Lung (tissue), 16 donors: ENCODE data around the gene OR2L5. TPM values are rescaled to one million over a fixed set of nuclear protein-coding genes. Genes with fewer than 3 reads are reported as not detected.

Experiments used
- ATAC-seq: fragments of 200-7000 bp; cut with Tn5 transposase; one replicate; pipeline ENCODE4 v1.9.1; 2020; ENCODE audit warnings: moderate number of reproducible peaks; ENCODE audit not compliant: insufficient read depth, low FRiP score
- DNase-seq, 3 donors: peaks; one replicate each; pipeline ENCODE4 v3.0.0-alpha.2; 2013 to 2017
- H3K27ac ChIP-seq, 2 donors: one replicate each; pipeline ENCODE4 v1.5.1; 2013; ENCODE audit warnings: mild to moderate bottlenecking in 2 of 2, moderate library complexity in 2 of 2, control low read depth in 1 of 2, inconsistent platforms in 1 of 2, low read depth in 1 of 2, low read length in 1 of 2
- H3K27me3 ChIP-seq, 3 donors: one replicate each; pipeline ENCODE4 v1.5.1; 2013; ENCODE audit warnings: low read length in 2 of 3; ENCODE audit not compliant: control insufficient read depth in 3 of 3, insufficient read depth in 3 of 3
- H3K36me3 ChIP-seq, 4 donors: one replicate each; pipeline ENCODE4 v1.5.1; 2013; ENCODE audit warnings: low read length in 4 of 4, mild to moderate bottlenecking in 1 of 4, moderate library complexity in 1 of 4; ENCODE audit not compliant: control insufficient read depth in 4 of 4, insufficient read depth in 4 of 4
- H3K4me1 ChIP-seq, 5 donors: one replicate each; pipeline ENCODE4 v1.5.1; 2013; ENCODE audit warnings: low read length in 5 of 5, mild to moderate bottlenecking in 2 of 5, moderate library complexity in 1 of 5; ENCODE audit not compliant: control insufficient read depth in 5 of 5, insufficient read depth in 5 of 5
- H3K4me3 ChIP-seq: one replicate; pipeline ENCODE4 v1.5.1; 2013; ENCODE audit warnings: mild to moderate bottlenecking, control low read depth, moderate library complexity
- H3K9ac ChIP-seq, 2 donors: one replicate each; pipeline ENCODE4 v1.5.1; 2013; ENCODE audit warnings: low read length in 2 of 2, control low read depth in 1 of 2; ENCODE audit not compliant: insufficient read depth in 1 of 2
- H3K9me3 ChIP-seq, 4 donors: one replicate each; pipeline ENCODE4 v1.5.1; 2013; ENCODE audit warnings: low read length in 3 of 4, mild to moderate bottlenecking in 1 of 4, moderate library complexity in 1 of 4; ENCODE audit not compliant: control insufficient read depth in 4 of 4, insufficient read depth in 3 of 4
- WGBS, 2 donors: extraction: QIAGEN DNeasy Blood & Tissue Kit; methylation state at CpG; one replicate each; pipeline ENCODE4 v1.1.7; 2013; 5-methylcytosine and 5-hydroxymethylcytosine counted together
- long read RNA-seq, 5 donors: transcript quantifications; one replicate each; lab custom pipeline, GENCODE V29; 2026
- polyA plus RNA-seq, 2 donors: library from polyadenylated mRNA; stranded (reverse); fragments of 200-250 nt; gene quantifications; one replicate each; pipeline ENCODE4 v1.2.1, GENCODE V29; 2013
- total RNA-seq, 2 donors: library from RNA; depleted of rRNA in 1 of 2; stranded (reverse); fragments of >200 nt in 1 of 2; gene quantifications; one replicate each; pipeline ENCODE4 v1.2.1, GENCODE V29; 2014 to 2021
- TF ChIP-seq, protein P1 (sequence below): IDR thresholded peaks from 2 replicates; pipeline ENCODE4 v1.5.1; 2012; ENCODE audit warnings: mild to moderate bottlenecking; ENCODE audit errors: control extremely low read depth, extremely low read depth
- donor health status: control.
- donor health status: control.
- donor health status: Bipolar disorder and iron deficiency.
- donor health status: healthy.
- donor health status: DM: yes; HTN: yes; CAD: no.

The OR2L5 gene, protein sequence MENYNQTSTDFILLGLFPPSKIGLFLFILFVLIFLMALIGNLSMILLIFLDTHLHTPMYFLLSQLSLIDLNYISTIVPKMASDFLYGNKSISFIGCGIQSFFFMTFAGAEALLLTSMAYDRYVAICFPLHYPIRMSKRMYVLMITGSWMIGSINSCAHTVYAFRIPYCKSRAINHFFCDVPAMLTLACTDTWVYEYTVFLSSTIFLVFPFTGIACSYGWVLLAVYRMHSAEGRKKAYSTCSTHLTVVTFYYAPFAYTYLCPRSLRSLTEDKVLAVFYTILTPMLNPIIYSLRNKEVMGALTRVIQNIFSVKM
- total RNA-seq (not detected), polyA plus RNA-seq (not detected)
- long read RNA-seq, donor 1: 0 reads
- long read RNA-seq, donor 2: 0 reads
- long read RNA-seq, donor 3: 0 reads
- long read RNA-seq, donor 4: 0 reads
- long read RNA-seq, donor 5: 0 reads

GRCh38 chr1:248013229-248013710 is at the start of gene OR2L5:
Gene OR2L5 (plus strand): TSS chr1:248013660. CDS start chr1:248021948, 8,288 bp downstream.
- no peak within 1 kb of the TSS for H3K4me3 ChIP-seq
- TF ChIP-seq, protein P1, sequence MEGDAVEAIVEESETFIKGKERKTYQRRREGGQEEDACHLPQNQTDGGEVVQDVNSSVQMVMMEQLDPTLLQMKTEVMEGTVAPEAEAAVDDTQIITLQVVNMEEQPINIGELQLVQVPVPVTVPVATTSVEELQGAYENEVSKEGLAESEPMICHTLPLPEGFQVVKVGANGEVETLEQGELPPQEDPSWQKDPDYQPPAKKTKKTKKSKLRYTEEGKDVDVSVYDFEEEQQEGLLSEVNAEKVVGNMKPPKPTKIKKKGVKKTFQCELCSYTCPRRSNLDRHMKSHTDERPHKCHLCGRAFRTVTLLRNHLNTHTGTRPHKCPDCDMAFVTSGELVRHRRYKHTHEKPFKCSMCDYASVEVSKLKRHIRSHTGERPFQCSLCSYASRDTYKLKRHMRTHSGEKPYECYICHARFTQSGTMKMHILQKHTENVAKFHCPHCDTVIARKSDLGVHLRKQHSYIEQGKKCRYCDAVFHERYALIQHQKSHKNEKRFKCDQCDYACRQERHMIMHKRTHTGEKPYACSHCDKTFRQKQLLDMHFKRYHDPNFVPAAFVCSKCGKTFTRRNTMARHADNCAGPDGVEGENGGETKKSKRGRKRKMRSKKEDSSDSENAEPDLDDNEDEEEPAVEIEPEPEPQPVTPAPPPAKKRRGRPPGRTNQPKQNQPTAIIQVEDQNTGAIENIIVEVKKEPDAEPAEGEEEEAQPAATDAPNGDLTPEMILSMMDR: no peak
- H3K9me3 ChIP-seq: peaks cover 2 to 10% (median 4%) of the 10 kb centered on the region in 4 donors
- no peak for DNase-seq
- no peak within 1 kb of the TSS for H3K9ac ChIP-seq
- WGBS, 2 donors: 89 to 95% methylated on average over 2 of the region's 2 CpGs
- H3K36me3 ChIP-seq: no peaks in the 10 kb centered on the region
- no peaks in the 10 kb centered on the region for H3K27me3 ChIP-seq
- no peak within 1 kb of the TSS for H3K27ac ChIP-seq
- H3K4me1 ChIP-seq: no peaks in the 10 kb centered on the region
- no peak for ATAC-seq

GRCh38 chr1:247964933-247965332 is 48.5 kb upstream of the OR2L5 start, which contains the start of gene OR2AK2:
Gene OR2AK2 (plus strand): TSS chr1:247965233. CDS start chr1:247965377, 144 bp downstream.
- Histone ChIP-seq H3K27ac (no peak within 1 kb of the TSS), H3K27me3 (no peaks in the 10 kb centered on the region), H3K36me3 (no peaks in the 10 kb centered on the region), H3K9me3 (peaks cover 0 to 7% (median 0%) of the 10 kb centered on the region in 4 donors), H3K9ac (no peak within 1 kb of the TSS), H3K4me1 (no peaks in the 10 kb centered on the region), H3K4me3 (no peak within 1 kb of the TSS)
- 87 to 95% methylated on average over 2 of the region's 2 CpGs for WGBS, 2 donors
- no peak for ATAC-seq
- TF ChIP-seq, protein P1: no peak
- DNase-seq: no peak

DNA sequence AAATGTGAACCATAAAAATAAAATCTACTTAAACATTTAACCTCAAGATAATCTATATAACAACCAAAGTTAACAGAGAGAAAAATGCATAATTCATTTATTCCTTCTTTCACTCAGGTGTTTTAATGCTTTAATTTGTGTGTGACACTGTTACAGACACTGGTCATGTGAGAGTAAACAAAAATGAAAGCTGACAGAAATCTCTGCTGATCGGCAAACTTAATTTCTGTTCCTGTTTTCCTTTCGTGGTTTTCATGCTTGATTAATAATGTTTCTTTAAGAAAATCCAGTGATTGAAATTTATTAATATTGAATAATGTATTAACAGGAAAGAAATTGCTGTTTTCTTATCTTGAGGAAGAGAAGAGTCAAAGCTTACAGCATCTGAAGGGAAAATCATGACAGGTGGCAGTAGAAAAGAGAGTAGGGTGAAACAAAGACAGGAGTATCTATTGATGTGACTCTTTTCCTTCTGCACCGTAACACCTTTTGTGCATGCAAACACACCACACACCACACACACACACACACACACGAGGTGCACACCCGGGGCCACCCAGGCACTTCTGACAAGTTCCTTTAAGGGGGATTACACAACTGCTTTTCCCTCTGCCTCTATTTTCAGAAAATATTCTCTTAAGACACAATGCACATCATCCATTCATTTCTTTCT is 46.8 kb upstream of the OR2L5 start:
- ATAC-seq: no peak
- TF ChIP-seq, protein P1: no peak
- H3K4me3 ChIP-seq: no peak overlapping the region
- no peak overlapping the region for H3K9ac ChIP-seq
- no peak overlapping the region for H3K27ac ChIP-seq
- H3K27me3 ChIP-seq: no peaks in the 10 kb centered on the region
- no peaks in the 10 kb centered on the region for H3K4me1 ChIP-seq
- H3K36me3 ChIP-seq: no peaks in the 10 kb centered on the region
- WGBS, 2 donors: 40 to 57% methylated on average over 5 of the region's 5 CpGs
- peaks cover 0 to 7% (median 0%) of the 10 kb centered on the region in 4 donors for H3K9me3 ChIP-seq
- DNase-seq: no peak
